ENCODE results near the gene KMT2E.

The KMT2E gene

GRCh38 chr7:105012503-105013220 lies 1.3 kb upstream of the KMT2E start:
- H3K9me3 ChIP-seq (ENCODE audit: insufficient read depth, low read depth, low read length), result no peaks in the 10 kb centered on the region
- peaks cover 13% of the 10 kb centered on the region; the same call in 1 of the 2 replicates for H3K4me1 ChIP-seq (ENCODE audit: insufficient read depth, low read length)
- peak overlapping the region; percentile 100 for H3K9ac ChIP-seq (ENCODE audit: low read depth, low read length)
- H3K27me3 ChIP-seq (ENCODE audit: insufficient read depth, low read length), result no peaks in the 10 kb centered on the region
- H3K36me3 ChIP-seq (ENCODE audit: insufficient read depth, low read depth, low read length), result peaks cover 22% of the 10 kb centered on the region
- H3K27ac ChIP-seq (ENCODE audit: low read length), result peak overlapping the region; percentile 97
- H3K4me3 ChIP-seq (ENCODE audit: low read length), result peak overlapping the region; percentile 90

DNA sequence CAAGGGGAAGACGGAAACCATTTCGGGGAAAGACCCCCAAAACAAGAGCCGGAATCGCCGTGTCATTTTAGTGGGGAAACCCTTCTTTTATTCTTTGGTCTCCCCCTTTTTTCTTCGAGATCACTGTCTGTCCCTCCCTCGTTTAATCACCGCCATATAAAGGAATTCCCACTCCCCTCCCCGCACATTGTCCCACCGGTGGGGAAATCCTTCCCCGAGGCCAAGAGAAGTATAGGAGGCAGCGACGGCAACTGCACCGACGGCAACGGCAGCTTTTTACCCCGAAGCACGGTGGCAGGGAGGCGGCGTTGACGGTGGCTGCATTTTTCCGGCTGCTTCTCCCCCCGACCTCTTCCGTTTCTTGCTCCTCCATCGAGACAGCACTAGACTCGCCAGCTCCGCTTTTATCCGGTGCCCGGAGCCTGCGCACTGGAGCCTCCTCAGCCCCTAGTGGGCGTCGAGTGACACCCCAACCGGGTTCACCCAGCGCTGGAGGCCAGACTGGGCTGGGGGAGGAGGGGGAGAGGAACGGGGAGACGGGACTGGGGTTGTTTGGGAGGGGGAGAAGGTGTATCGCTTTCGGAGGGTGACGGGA lies 687 bp upstream of the KMT2E start:
- H3K36me3 ChIP-seq (ENCODE audit: insufficient read depth, low read depth, low read length), result peaks cover 15% of the 10 kb centered on the region; the same call in 1 of the 2 replicates
- H3K9ac ChIP-seq (ENCODE audit: low read depth, low read length), result peak overlapping the region; percentile 100
- no peaks in the 10 kb centered on the region for H3K27me3 ChIP-seq (ENCODE audit: insufficient read depth, low read length)
- no peaks in the 10 kb centered on the region for H3K9me3 ChIP-seq (ENCODE audit: insufficient read depth, low read depth, low read length)
- peaks cover 13% of the 10 kb centered on the region; the same call in 1 of the 2 replicates for H3K4me1 ChIP-seq (ENCODE audit: insufficient read depth, low read length)
- peak overlapping the region; percentile 97 for H3K27ac ChIP-seq (ENCODE audit: low read length)
- H3K4me3 ChIP-seq (ENCODE audit: low read length), result peak overlapping the region; percentile 90

GRCh38 chr7:105014693-105015389 lies 836 bp downstream of the KMT2E start:
- H3K27me3 ChIP-seq (ENCODE audit: insufficient read depth, low read length), result no peaks in the 10 kb centered on the region
- H3K27ac ChIP-seq (ENCODE audit: low read length), result peak overlapping the region; percentile 67
- peak overlapping the region; percentile 100 for H3K9ac ChIP-seq (ENCODE audit: low read depth, low read length)
- H3K36me3 ChIP-seq (ENCODE audit: insufficient read depth, low read depth, low read length), result peaks cover 10% of the 10 kb centered on the region; the same call in 1 of the 2 replicates
- no peaks in the 10 kb centered on the region for H3K9me3 ChIP-seq (ENCODE audit: insufficient read depth, low read depth, low read length)
- peak overlapping the region; percentile 90 for H3K4me3 ChIP-seq (ENCODE audit: low read length)
- peaks cover 13% of the 10 kb centered on the region; the same call in 1 of the 2 replicates for H3K4me1 ChIP-seq (ENCODE audit: insufficient read depth, low read length)

- Histone ChIP-seq H3K4me1 (ENCODE audit: insufficient read depth, low read length) (peaks cover 11% of the 10 kb centered on the region; the same call in 1 of the 2 replicates), H3K27me3 (ENCODE audit: insufficient read depth, low read length) (no peaks in the 10 kb centered on the region), H3K9ac (ENCODE audit: low read depth, low read length) (peak overlapping the region; percentile 100), H3K36me3 (ENCODE audit: insufficient read depth, low read depth, low read length) (peaks cover 6% of the 10 kb centered on the region; the same call in 1 of the 2 replicates), H3K9me3 (ENCODE audit: insufficient read depth, low read depth, low read length) (no peaks in the 10 kb centered on the region), H3K4me3 (ENCODE audit: low read length) (peak overlapping the region; percentile 90), H3K27ac (ENCODE audit: low read length) (peak overlapping the region; percentile 67)
These were observed 1.5 kb downstream of the KMT2E start for GRCh38 chr7:105015390-105015965.

DNA sequence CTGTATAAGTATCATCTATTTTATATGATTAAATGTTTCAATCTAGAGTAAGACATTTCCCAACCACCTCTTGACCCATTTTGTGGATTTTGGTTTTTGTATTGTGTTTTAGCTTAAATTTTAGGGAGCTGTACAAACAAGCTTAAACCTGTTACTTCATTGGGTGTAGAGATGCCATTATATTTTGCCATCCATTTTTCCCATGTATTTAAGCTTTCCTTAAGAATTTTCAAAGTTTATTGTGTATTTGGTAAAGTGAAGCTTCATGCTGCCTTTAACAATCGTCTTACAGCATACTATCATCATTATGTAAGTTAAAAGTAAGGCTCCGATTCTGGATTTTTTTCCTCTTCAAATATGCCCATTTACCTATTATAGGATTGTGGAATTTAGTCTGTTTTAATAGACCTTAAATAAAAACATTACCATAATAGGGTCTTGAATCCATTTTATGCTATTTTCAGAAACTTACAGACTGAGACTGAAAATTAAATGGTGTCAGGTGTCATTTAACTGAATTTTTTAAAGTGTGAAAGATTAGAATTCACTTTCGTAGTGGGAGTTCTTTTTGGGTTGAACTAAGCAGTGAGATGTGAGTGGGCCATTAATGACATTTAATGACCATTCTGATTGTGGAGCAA lies 2.2 kb downstream of the KMT2E start:
- Histone ChIP-seq H3K9me3 (ENCODE audit: insufficient read depth, low read depth, low read length) (no peaks in the 10 kb centered on the region), H3K36me3 (ENCODE audit: insufficient read depth, low read depth, low read length) (no peaks in the 10 kb centered on the region), H3K4me3 (ENCODE audit: low read length) (peak overlapping the region; percentile 90), H3K4me1 (ENCODE audit: insufficient read depth, low read length) (peaks cover 11% of the 10 kb centered on the region; the same call in 1 of the 2 replicates), H3K9ac (ENCODE audit: low read depth, low read length) (peak overlapping the region; percentile 100), H3K27me3 (ENCODE audit: insufficient read depth, low read length) (no peaks in the 10 kb centered on the region), H3K27ac (ENCODE audit: low read length) (peak overlapping the region; percentile 67)

DNA sequence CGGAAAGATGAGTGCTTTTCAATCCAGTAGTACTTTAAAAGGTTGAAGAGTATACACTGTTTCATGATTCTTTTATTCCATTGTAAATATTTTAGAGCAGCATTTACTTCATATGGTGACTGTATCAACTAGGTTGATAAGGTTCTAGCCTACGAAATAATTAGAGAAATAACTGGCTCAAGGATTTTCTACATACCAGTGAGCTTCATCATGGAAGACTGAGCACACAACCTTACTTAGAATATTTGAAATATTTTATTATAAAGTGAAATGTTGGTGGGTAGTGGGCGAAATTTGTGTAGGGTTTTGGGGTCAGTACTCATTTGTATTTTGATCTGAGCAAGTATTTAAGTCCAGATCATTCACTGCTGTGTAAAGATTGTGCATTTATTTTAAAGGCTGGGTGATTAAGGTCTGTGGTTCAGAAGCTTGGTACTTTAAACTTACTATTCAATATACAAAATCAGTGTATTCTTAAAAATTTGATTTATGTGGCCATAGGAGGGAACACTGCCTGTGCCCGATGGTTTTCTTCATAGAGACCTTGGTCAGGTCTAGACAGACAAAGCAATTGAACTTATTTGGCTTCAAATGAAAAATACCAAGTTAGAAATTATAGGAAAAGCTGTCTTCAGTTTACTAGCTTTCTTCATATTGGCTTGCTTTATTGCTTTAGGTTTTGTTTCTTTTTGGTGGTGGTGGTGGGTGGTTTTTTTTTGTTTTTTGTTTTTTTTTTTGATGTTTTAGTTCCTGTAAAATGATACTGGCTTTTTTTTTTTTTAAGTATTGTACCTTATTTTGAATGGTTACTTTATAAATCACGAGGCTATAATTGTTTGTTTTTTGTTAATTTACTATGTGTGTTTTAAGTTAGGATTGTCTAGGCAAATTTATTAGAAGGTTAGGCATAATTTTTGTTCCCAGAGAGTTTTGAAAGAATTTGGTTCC lies 3.0 kb downstream of the KMT2E start:
- H3K27ac ChIP-seq (ENCODE audit: low read length), result no peak overlapping the region
- H3K9ac ChIP-seq (ENCODE audit: low read depth, low read length), result peak overlapping the region; percentile 100; the same call in 1 of the 2 replicates
- H3K9me3 ChIP-seq (ENCODE audit: insufficient read depth, low read depth, low read length), result no peaks in the 10 kb centered on the region
- H3K27me3 ChIP-seq (ENCODE audit: insufficient read depth, low read length), result no peaks in the 10 kb centered on the region
- peak overlapping the region; percentile 90 for H3K4me3 ChIP-seq (ENCODE audit: low read length)
- no peaks in the 10 kb centered on the region for H3K36me3 ChIP-seq (ENCODE audit: insufficient read depth, low read depth, low read length)
- H3K4me1 ChIP-seq (ENCODE audit: insufficient read depth, low read length), result peaks cover 11% of the 10 kb centered on the region; the same call in 1 of the 2 replicates

GRCh38 chr7:105017657-105018365 lies 3.8 kb downstream of the KMT2E start:
- Histone ChIP-seq H3K27me3 (ENCODE audit: insufficient read depth, low read length) (no peaks in the 10 kb centered on the region), H3K4me1 (ENCODE audit: insufficient read depth, low read length) (peaks cover 11% of the 10 kb centered on the region; the same call in 1 of the 2 replicates), H3K9ac (ENCODE audit: low read depth, low read length) (no peak overlapping the region; the same call in 1 of the 2 replicates), H3K27ac (ENCODE audit: low read length) (no peak overlapping the region), H3K9me3 (ENCODE audit: insufficient read depth, low read depth, low read length) (no peaks in the 10 kb centered on the region), H3K36me3 (ENCODE audit: insufficient read depth, low read depth, low read length) (no peaks in the 10 kb centered on the region), H3K4me3 (ENCODE audit: low read length) (peak overlapping the region; percentile 90; the same call in 1 of the 2 replicates)

- Histone ChIP-seq H3K4me1 (ENCODE audit: insufficient read depth, low read length) (peaks cover 14% of the 10 kb centered on the region; the same call in 1 of the 2 replicates), H3K27ac (ENCODE audit: low read length) (no peak overlapping the region), H3K4me3 (ENCODE audit: low read length) (no peak overlapping the region), H3K27me3 (ENCODE audit: insufficient read depth, low read length) (no peaks in the 10 kb centered on the region), H3K9me3 (ENCODE audit: insufficient read depth, low read depth, low read length) (no peaks in the 10 kb centered on the region), H3K9ac (ENCODE audit: low read depth, low read length) (no peak overlapping the region), H3K36me3 (ENCODE audit: insufficient read depth, low read depth, low read length) (no peaks in the 10 kb centered on the region)
These were observed 5.3 kb downstream of the KMT2E start for GRCh38 chr7:105019269-105019668.

DNA sequence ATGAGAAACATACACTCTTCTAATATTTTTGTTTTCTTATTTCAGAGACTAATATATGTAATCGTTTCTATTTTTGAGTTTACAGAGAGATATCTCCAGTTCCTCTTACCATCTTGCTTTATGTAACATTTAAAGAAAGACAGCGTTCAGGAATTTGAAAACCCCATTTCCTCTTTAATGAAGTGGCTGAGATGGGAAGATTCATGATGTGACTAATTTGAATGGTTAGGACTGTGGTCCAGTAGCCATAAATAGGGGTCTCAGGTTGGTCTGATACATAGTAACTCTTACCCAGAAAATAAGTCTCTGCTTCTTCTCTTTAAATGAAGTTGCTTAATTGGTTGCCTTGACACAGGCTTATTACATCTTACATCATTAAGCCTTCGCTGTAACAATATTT lies 6.9 kb downstream of the KMT2E start:
- H3K27me3 ChIP-seq (ENCODE audit: insufficient read depth, low read length), result no peaks in the 10 kb centered on the region
- H3K4me1 ChIP-seq (ENCODE audit: insufficient read depth, low read length), result peaks cover 22% of the 10 kb centered on the region
- H3K27ac ChIP-seq (ENCODE audit: low read length), result no peak overlapping the region
- no peaks in the 10 kb centered on the region for H3K9me3 ChIP-seq (ENCODE audit: insufficient read depth, low read depth, low read length)
- H3K4me3 ChIP-seq (ENCODE audit: low read length), result no peak overlapping the region
- no peaks in the 10 kb centered on the region for H3K36me3 ChIP-seq (ENCODE audit: insufficient read depth, low read depth, low read length)
- H3K9ac ChIP-seq (ENCODE audit: low read depth, low read length), result no peak overlapping the region

DNA sequence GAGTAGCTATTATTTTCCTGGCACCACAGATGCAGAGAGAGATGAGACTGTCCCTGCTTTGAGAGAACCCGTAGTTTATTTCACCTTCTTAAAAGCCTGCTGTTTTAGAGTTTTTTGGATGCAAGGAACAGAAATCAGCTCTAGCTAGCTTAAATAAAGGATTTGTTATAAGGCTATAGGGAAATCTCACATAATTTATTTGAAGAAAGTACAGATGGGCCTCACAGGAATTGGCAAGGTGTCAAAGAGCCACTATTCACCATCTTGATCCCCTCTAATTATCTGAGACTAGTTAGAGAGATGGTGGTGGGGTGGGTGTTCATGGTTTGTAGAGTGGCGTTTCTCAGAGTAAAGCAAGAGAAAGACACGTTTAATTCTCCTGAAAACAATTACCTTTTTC lies 7.3 kb downstream of the KMT2E start:
- peaks cover 19% of the 10 kb centered on the region for H3K4me1 ChIP-seq (ENCODE audit: insufficient read depth, low read length)
- H3K27ac ChIP-seq (ENCODE audit: low read length), result no peak overlapping the region
- no peak overlapping the region for H3K4me3 ChIP-seq (ENCODE audit: low read length)
- H3K9me3 ChIP-seq (ENCODE audit: insufficient read depth, low read depth, low read length), result no peaks in the 10 kb centered on the region
- no peaks in the 10 kb centered on the region for H3K27me3 ChIP-seq (ENCODE audit: insufficient read depth, low read length)
- H3K36me3 ChIP-seq (ENCODE audit: insufficient read depth, low read depth, low read length), result no peaks in the 10 kb centered on the region
- no peak overlapping the region for H3K9ac ChIP-seq (ENCODE audit: low read depth, low read length)
